ENCODE data around the gene C1orf52.
"Not testable (repeated sequence)": the region's sequence is repeated elsewhere in the genome, so short reads cannot be mapped to it uniquely, and the experiment has no call there.

Gene C1orf52

DNA sequence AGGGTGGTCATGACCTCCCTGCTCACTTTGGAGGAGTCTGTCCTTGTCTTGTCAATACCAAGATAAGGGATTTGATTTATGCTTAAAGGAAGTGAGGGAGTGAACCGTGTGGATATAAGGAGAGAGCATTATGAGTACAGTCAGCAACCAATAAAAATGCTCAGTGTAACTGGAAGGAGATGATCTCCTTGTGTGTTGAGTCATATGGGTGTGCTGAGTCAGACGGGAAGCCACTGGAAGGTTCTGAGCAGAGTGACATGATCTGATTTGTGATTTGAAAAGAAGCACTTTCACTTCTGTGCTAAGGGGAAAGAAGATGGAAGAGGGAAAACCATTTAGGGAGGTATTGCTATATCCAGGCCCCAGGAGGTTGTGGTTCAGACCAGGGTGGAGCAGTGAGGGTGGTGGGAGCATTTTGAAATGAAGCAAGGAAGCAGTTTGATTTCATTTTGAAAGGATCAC, 19.4 kb upstream of the C1orf52 start:
- no peak for DNase-seq (ENCODE audit: low read depth, low spot score)

DNA sequence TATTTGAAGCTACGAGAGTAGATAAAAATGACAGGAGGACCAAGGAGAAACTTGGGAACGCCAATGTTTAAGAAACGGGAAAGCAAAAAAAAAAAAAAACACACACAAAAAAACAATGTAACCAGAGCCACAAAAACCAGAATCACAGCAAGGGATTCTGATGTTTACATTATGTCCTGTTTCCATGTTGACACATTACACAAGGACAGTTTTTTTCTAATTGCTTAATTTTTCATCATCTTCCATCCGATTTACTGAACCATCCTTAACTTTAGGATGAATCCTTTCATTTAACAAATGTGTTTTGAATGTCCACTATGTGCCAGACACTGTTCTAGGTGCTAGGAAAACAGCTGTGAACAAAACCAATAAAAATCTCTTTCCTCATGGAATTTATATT, 18.3 kb upstream of the C1orf52 start:
- no peak for DNase-seq (ENCODE audit: low read depth, low spot score)

DNA sequence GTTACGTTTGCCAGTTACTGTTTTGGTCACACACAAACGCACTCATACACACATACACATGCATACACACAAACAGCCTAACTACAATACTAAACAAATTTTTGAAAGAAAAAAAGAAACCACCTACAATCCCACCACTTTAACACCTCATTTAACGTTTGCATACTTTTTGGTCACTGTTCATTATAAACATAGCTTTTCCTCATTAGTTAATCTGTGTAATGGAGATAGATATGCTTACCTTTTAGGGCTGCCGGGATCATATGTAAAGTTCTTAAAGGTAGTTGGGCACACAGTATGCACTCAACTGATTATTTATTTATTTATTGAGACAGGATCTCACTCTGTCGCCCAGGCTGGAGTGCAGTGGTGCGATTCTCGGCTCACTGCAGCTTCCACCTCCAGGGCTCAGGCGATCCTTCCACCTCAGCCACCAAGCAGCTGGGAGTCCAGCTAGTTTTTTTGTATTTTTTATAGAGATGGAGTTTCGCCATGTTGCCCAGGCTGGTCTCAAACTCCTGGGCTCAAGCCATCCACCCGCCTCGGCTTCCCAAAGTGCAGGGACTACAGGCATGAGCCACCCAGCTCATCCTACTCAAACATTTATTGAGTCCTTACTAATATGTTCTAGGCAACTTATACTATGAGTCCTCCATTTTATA, 17.6 kb upstream of the C1orf52 start:
- DNase-seq (ENCODE audit: low read depth, low spot score) = no peak

DNA sequence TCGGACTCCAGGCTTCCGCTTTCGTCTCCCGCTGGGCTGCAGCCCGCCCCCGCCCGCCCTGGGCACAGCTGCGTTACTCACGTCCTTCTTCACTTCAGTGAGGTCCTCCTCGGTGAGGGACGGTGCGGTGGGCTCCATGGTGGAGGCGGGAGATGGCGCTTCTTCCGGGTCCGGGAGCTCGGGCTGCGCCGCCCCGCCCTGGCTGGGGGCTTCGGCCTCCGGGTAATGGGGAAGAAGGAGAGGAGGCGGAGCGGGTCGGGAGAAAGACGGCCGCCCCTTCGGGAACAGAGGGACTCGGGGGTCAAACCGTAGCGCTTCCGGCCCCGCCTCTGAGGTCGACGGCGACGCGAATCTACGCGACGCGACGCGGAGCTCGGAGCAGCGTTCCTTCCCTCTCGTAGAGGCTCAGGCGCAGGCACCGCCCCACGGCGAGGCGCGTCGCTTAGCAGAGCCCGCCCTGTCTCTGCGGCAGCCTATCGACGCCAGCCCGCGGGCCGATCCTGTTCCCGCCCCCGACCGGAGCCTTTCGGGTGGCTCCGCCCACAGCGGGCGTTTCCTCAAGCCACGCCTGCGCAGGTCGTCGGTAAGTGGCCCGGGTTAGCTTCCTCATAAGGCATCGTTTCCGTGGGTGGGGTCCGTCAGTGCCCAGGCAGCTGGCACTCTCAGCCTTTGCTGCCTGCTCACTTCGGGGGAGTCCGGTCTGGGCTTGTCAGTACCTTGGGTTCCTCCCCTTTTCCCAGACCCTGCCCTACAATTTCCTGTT, 16.9 kb upstream of the C1orf52 start, which contains the start of gene BCL10:
BCL10 (minus strand) TSS at position 418 of the 763 bp plus-strand sequence; CDS start at position 138, 280 bp downstream.
- peak; percentile 95 for DNase-seq (ENCODE audit: low read depth, low spot score)

DNA sequence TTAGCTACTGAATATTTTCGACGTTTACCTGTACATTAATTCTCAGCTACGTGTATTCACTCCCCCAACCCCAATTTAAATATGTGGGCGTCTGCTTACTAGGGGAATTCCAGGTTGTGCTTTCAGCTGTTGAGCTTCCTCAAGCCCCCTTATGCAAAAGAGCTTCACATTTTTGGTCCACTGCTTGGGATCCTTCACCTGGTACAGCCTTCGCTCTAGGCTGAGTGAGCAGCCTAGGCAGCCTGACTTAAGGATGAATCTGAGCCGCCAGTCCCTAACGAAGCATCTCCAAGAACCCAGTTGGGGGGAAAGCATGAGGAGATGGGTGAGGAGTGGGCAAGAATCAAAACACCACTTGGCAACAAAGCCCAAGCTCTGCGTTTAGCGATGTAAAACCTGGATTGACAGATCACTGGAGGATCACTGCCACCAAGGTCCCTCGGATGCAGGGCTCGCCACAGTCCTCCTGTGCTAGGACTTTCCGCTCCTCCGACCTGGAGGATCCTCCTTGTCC, 16.3 kb upstream of the C1orf52 start:
- no peak for DNase-seq (ENCODE audit: low read depth, low spot score)

DNA sequence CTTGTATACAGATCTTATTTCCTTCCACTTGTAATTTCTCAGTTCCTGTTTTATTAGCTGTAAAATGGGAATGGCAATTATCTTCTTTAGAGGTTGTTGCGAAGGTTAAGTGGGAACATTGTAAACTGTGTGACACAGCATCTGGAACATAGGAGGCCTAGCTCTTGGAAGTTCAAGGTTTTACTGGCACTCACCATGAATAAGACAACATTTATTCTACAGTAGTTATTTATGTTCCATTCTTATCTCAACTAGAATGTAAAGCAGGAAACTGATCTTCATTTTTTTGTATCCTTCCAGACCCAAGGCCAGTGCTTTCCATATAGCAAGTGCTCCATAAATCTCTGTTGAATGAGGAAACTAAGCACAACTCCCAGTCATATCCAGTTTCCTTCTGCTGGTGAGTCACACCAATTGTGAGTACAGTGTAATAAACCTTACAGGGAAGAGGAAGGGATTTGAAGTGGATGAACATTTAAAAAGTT, 15.5 kb upstream of the C1orf52 start:
- no peak for DNase-seq (ENCODE audit: low read depth, low spot score)

DNA sequence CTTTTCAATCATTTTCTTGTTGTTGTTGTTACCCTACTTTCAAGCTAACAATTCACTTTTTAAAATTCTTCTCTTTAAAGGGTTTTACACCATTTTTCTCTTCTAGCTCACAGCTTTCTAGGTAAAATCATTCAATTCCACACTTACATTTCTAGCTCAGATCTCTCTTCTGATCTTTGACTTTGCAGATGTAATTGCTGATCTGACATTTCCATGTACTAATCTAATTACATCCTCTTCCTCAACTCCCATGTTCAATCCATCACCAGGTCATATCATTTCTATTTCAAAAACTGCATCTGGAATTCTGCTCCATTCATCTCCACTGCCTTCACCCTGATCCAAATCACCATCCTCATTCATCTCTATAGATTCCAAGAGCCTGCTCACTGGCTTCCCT, 13.9 kb upstream of the C1orf52 start:
- DNase-seq (ENCODE audit: low read depth, low spot score) = no peak

DNA sequence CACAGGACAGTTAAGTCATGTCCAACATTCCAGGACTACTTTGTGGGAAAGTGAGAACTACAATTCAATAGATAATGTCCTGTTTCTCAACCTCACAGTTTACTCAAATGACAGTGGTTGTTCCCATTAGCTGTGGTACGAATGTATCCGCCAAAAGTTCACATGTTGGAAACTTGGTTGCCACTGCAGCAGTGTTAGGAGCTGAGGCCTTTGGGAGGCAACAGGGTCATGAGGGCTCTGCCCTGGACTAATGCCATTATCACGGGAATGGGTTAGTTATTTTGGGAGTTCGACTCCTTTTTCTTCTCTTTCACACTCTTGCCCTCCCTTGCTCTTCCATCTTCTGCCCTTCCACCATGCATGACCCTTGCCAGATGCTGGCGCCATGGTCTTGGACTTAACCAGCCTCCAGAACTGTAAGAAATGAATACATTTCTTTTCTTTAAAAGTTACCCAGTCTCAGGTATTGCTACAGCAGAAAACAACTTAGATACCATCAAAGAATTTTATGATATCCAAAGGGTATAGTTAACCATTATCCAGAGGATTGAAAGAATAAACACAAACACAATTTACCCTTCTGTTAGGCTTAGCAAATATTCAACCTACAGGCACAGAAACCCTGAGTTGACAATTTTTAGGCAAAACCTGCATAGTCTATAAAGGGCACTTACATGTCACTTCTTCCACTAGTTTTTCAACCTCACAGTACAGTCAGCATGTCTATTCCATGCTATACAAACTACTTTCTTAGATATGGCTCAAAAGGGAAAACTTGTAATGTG, 9.5 kb upstream of the C1orf52 start:
- no peak for DNase-seq (ENCODE audit: low read depth, low spot score)

DNA sequence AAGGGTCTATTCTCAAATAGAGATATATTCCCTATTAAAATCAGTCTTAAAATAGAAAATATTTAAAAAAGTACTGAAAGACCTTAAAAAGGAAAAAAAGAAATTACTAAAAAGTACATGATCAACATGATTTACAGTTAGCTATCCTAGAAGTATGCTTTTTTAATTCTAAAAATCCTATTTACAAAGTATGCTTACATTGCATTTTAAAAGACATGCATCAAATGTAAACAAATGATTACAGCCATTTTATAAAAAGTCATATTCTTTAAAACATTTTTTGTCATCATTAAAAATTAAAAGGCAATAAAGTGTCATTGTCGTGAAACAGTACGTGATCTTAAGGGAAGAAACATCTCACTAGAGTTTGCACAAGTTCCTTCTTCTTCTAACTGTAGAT, 7.9 kb upstream of the C1orf52 start:
- DNase-seq (ENCODE audit: low read depth, low spot score) = no peak

DNA sequence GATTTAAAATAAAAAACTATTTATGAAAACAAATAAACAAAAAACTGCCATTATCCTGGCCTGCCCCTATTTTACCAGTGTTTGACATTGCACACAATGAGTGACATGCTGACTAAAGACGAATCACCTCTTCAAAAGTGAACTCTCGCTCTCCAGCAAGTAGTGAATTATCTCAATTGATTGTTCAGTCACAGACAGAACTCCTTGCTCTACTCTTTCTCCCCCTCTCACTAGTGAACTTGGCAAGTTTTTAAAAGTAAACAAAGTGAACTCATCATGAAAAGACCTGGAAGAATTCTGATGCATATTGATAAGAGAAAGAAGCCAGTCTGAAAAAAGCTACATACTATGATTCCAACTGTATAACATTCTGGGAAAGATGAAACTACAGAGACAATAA, 4.7 kb upstream of the C1orf52 start:
- DNase-seq (ENCODE audit: low read depth, low spot score) = no peak

DNA sequence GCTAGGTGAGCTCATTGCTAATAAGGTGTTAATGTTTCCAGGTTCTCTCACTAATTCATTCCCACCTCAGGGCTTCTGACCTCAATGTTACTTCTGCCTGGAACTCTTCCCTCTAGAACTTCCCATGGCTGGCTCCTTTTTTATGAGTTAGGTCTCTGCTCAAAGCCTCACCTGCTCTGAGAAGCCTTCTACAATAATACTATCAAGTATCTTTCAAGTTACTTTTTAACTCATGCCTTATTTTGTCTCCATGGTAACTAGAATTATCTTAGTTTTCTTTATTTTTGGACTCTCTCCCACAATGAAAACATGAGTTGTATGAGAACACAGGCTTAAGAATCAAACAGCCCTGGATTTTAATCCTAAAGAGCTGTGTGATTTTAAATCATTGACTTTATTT, 3.5 kb upstream of the C1orf52 start:
- no peak for DNase-seq (ENCODE audit: low read depth, low spot score)

DNA sequence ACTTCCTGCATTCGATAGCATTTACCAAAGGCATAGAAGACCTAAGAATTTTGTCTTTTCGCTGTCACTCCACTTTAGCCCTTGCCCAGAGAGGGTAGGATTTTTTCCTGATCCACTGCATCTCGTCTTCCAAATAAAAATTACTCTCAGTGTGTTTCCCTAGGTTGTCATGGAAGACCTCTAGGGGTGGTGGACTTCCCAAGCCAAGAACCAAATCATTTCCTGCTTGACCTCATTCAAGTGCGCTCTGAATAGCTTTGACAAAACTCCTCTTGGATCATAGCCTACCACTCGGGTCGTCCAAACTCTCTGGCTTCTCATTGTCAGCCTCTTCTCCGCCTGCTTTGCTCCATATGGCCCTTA, 431 bp upstream of the C1orf52 start:
- no peak for DNase-seq (ENCODE audit: low read depth, low spot score)

DNA sequence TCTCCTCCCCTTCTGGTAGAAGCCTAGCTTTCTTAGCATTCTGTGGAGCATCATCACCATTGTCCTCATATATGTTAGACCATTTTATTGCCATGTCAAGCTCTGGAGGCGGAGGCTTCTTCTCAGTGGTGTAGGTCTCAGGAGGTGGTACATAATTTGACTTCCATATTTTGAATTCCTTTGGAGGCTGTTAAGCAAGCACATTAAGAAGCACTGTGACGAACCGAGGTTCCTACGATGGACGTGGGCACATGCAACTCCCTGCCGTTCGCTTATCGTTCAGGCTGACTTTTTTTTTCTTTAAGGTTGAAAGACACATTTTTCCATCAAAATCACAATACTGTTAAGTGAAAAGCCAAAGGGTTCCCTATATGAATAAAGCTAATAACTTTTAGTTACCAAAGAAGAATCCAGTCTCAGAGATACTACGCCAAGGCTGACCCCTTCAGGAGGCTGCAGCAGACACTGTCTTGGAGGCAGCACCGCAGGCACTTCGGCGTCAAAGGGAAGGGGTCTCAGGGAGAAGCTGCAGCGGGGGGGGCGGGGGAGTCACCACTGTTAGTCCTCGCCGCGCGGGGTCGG, 835 bp downstream of the C1orf52 start:
- no peak for DNase-seq (ENCODE audit: low read depth, low spot score)

DNA sequence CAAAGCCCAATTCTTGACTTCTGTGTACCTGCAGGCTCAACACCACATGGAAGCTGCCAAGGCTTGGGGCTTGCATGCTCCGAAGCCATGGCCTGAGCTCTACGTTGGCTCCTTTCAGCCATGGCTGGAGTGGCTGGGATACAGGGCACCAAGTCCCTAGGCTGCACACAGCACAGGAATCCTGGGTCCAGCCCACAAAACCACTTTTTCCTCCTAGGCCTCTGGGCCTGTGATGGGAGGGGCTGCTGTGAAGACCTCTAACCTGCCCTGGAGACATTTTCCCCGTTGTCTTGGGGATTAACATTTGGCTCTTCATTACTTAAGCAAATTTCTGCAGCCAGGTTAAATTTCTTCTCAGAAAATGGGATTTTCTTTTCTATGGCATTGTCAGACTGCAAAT, 10.4 kb downstream of the C1orf52 start:
- DNase-seq (ENCODE audit: low read depth, low spot score) = not testable (repeated sequence)

DNA sequence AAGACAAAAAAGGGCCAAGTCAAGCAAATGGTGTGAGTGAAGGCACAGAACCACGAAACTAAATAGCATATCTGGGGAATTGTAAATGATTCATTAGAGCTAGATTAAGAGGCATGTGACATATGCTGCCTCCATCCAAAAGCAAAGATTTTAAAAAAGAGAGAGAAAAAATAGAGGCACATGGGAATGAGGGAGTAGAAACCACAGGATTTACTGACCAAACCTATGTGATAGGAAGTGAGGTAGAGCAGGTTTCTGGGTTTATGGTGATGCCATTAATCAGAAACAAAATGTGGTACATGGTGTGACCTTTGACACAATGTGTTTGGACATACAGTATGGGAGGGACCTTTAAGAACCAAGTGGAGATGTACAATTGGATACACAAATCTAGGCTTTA, 13.6 kb downstream of the C1orf52 start:
- DNase-seq (ENCODE audit: low read depth, low spot score) = no peak

DNA sequence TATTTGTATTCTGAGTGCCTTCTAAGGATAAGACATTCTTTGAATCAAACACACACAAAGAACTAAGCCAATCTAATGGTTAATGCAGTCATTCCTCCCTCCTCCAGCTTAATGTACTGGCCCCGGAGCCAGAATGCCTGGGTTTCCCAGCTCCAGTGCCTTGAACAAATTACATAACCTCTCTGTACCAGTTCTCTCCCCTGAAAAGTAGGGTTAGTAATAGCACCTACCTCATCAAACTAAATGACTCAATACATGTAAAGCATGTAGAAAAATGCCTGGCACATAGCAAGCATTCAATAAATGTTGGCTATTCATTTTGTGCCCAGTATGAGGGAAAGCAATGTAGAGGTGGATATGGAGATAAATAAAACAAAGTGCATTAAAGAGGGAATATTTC, 14.0 kb downstream of the C1orf52 start:
- no peak for DNase-seq (ENCODE audit: low read depth, low spot score)

DNA sequence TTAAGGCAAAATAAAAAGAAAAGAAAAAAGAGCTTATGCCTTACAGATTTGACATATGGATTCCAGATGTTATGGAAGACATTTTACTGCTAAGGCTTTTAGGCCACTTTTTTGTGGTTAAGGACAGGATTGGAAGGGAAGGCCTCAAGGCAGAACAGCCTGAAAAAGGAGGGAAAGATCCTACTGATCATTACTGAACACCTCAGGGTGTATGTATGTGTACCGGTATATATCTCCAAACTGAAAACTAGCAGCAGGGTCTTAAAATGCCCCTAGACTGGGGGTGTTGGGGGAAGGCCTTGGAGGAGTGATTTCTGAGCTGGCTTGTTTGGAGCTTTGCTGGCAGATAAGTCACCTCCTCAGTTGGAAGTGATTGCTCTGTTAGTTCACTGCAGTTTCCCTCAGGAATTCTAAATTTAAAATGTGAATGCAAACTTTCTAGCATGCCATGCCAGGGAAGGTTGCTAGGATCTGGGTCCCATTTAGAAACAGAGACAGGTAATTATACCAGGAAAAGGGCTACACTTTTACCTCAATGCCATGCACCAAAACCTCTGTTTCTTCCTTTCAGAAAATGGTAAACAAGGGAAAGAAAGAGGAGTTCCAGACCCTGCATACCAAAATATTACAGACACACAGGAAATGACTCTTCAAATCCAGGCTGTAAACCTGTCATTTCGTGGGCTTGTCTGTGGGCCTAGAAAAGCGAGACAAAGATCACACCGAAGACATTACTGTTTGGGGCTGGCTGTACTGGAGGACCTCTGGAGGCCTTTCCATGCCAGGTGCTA, 15.0 kb downstream of the C1orf52 start:
- no peak for DNase-seq (ENCODE audit: low read depth, low spot score)

DNA sequence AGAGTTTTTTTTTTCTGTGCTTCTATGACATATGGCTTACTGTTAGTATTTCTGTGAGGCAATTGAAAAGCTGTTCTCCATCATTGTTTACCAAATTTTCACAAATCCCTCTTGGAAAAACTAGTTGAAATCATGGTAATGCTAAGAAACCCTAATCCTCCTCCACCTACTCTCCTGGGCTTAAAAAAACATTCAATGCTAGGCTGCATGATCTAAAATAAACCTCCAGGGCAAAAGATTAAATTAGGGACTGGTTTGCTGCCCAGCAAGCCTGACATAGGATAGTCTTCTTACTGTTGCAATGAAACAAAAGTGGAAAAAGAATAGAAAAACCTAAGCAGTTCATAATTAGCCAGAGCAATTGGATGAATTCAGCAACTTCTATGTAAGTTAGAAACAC, 16.1 kb downstream of the C1orf52 start:
- no peak for DNase-seq (ENCODE audit: low read depth, low spot score)

DNA sequence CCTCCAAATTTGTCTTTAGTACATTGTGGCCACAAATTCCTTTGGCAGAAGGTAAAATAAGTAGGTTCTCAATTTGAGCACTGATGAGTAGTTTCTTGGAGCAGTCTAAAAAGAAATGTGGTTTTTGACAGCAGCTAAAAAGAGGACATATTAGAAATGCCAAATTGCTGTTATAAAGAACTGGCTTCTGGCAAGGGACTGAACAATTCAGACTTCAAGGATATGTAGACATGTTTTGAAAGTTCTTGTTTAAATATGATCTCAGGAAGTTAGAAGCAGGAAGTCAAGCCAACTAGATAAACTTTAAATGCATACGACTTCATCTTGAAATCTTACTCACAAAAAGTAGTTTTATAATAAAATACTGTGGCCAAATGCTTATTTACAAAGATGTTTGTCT, 18.8 kb downstream of the C1orf52 start:
- DNase-seq (ENCODE audit: low read depth, low spot score) = no peak

DNA sequence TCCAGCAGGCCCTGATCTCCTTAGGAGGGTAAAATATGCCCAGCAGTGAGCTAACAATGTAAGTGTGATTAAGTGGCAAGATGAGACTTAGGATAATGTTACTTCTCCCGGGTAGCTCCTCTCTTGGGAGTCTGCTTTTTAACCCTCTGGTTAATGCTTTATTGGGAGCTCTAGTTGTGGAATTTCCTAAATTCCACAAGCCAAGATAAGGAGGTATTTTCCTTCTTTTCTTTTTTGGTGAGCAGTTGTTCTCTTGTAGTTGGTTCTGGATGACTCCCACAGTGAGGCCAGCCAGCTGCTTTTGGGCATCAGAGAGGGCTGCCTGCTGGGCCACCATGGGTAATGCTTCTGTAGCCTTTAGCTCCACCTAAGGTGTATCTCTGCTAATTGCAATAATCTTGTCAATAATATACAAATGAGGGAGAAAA, 19.3 kb downstream of the C1orf52 start:
- no peak for DNase-seq (ENCODE audit: low read depth, low spot score)

DNA sequence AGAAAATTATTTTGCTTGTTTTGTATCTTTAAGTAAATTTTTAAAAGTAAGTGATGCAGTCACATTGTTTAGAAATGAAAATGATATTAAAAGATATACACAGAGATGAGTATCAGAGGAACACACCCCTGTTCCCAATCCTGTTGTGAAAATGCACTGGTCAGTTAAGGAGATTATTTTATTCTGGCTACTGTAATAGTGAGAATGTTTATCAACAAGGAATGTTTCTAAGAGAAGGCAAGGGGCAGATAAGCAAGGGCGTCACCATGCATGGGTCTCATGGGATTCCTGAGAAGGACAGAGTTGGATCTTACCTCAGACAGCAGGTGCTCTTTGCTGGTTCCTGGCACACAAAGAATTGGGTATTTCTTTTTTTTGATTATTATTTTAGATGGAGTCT, 21.8 kb downstream of the C1orf52 start:
- DNase-seq (ENCODE audit: low read depth, low spot score) = no peak

Data from smooth muscle cell of the brain vasculature (primary cell).